ENCODE data around the gene ANXA3.

Gene ANXA3

GRCh38 chr4:78644744-78645330 is 93.3 kb downstream of the ANXA3 start:
- DNase-seq (ENCODE audit: low read depth in 2 of 2) = peak; percentile 5 to 17

GRCh38 chr4:78645853-78646757 is 94.5 kb downstream of the ANXA3 start:
- no peak for DNase-seq (ENCODE audit: low read depth in 2 of 2)

GRCh38 chr4:78647272-78647671 is 95.7 kb downstream of the ANXA3 start:
- no peak for DNase-seq (ENCODE audit: low read depth in 2 of 2)

GRCh38 chr4:78648640-78649363 is 97.2 kb downstream of the ANXA3 start:
- no peak for DNase-seq (ENCODE audit: low read depth in 2 of 2)

GRCh38 chr4:78650106-78651024 is 98.8 kb downstream of the ANXA3 start:
- no peak for DNase-seq (ENCODE audit: low read depth in 2 of 2)

- no peak for DNase-seq (ENCODE audit: low read depth in 2 of 2)
Observed at GRCh38 chr4:78651250-78651860, 99.8 kb downstream of the ANXA3 start.

GRCh38 chr4:78652282-78652876 is 100.8 kb downstream of the ANXA3 start:
- no peak for DNase-seq (ENCODE audit: low read depth in 2 of 2)

GRCh38 chr4:78653655-78654054 is 102.1 kb downstream of the ANXA3 start:
- no peak for DNase-seq (ENCODE audit: low read depth in 2 of 2)

- DNase-seq (ENCODE audit: low read depth in 2 of 2) = no peak
Observed at GRCh38 chr4:78654807-78655206, 103.2 kb downstream of the ANXA3 start.

- no peak for DNase-seq (ENCODE audit: low read depth in 2 of 2)
Observed at GRCh38 chr4:78656968-78657445, 105.4 kb downstream of the ANXA3 start.

GRCh38 chr4:78659264-78659663 is 107.7 kb downstream of the ANXA3 start:
- DNase-seq (ENCODE audit: low read depth in 2 of 2) = no peak

- no peak for DNase-seq (ENCODE audit: low read depth in 2 of 2)
Observed at GRCh38 chr4:78659665-78660064, 108.1 kb downstream of the ANXA3 start.
